Measurements from ENCODE around the gene AUTS2.

- no peak for TF ChIP-seq CTCF (IDR thresholded peaks at IDR 0.05; ENCODE audit: low read depth, low read length, missing input control)
- TF ChIP-seq FOXA1 (IDR thresholded peaks at IDR 0.05), result no peak
- no peak for TF ChIP-seq GABPA (IDR thresholded peaks at IDR 0.05 in 1 of 2, conservative IDR thresholded peaks at IDR 0.05 in 1 of 2)
- TF ChIP-seq YY1 (IDR thresholded peaks at IDR 0.05), result no peak
- no peak for TF ChIP-seq MAX (IDR thresholded peaks at IDR 0.05)
- no peak for TF ChIP-seq RAD21 (IDR thresholded peaks at IDR 0.05)
- TF ChIP-seq REST (IDR thresholded peaks at IDR 0.05), result no peak
- no peak for TF ChIP-seq EGR1 (IDR thresholded peaks at IDR 0.05; ENCODE audit: low read depth in 2 of 2)
- TF ChIP-seq JUND (IDR thresholded peaks at IDR 0.05), result no peak
- TF ChIP-seq ATF3 (IDR thresholded peaks at IDR 0.05), result no peak
- TF ChIP-seq TAF1 (conservative IDR thresholded peaks at IDR 0.05), result no peak
- no peak for TF ChIP-seq ZBTB33 (IDR thresholded peaks at IDR 0.05)
- no peak for TF ChIP-seq SP1 (IDR thresholded peaks at IDR 0.05)
- no peak for TF ChIP-seq HNF4G (IDR thresholded peaks at IDR 0.05)
These were observed 15.6 kb downstream of the AUTS2 start for GRCh38 chr7:69613846-69614245.
